ENCODE measurements around the gene GOLGA6A. TPM values are rescaled to one million over a fixed set of nuclear protein-coding genes. Genes with fewer than 3 reads are reported as not detected.

GOLGA6A gene
- total and polyA plus RNA-seq, 2 of the 13 experiments (the other 11 are each of a cell fraction or from before 2014, with no cell fraction given) = 0.04 to 0.22 TPM

Small RNA genes within 50 kb of the gene (small RNA-seq; reads per million reads assigned to genes)
- 0 reads per million in 3 experiments for gene RN7SL429P (ENCODE audit: insufficient read depth in 2 of 3, insufficient read length in 3 of 3, low read depth in 2 of 3, low replicate concordance in 1 of 3)

Other genes starting within 250 kb of the GOLGA6A start
- not detected in 2 replicates for gene TBC1D21, start 209.0 kb downstream of the GOLGA6A start, total RNA-seq (2016; rRNA removed; fragmentation: Illumina TruSeq; extraction: Trizol)
- gene TBC1D21, start 209.0 kb downstream of the GOLGA6A start, polyA plus RNA-seq (2011; rRNA removed) = not detected in 2 replicates
- gene LOXL1, start 156.1 kb downstream of the GOLGA6A start, total RNA-seq (2016; rRNA removed; fragmentation: Illumina TruSeq; extraction: Trizol) = 0.51 TPM in 1 of 2 replicates, not detected in the other
- 0.16 and 1.3 TPM in 2 replicates for gene LOXL1, start 156.1 kb downstream of the GOLGA6A start, polyA plus RNA-seq (2011; rRNA removed)
- gene STOML1, start 90.3 kb downstream of the GOLGA6A start, total RNA-seq (2016; rRNA removed; fragmentation: Illumina TruSeq; extraction: Trizol) = 2.7 and 3.7 TPM in 2 replicates
- gene STOML1, start 90.3 kb downstream of the GOLGA6A start, polyA plus RNA-seq (2011; rRNA removed) = 3.5 TPM in 2 replicates
- 2.9 and 3.9 TPM in 2 replicates for gene PML, start 87.8 kb downstream of the GOLGA6A start, total RNA-seq (2016; rRNA removed; fragmentation: Illumina TruSeq; extraction: Trizol)
- 2.9 and 3.9 TPM in 2 replicates for gene PML, start 87.8 kb downstream of the GOLGA6A start, polyA plus RNA-seq (2011; rRNA removed)
- gene ISLR2, start 48.0 kb upstream of the GOLGA6A start, total RNA-seq (2016; rRNA removed; fragmentation: Illumina TruSeq; extraction: Trizol) = not detected in 2 replicates
- not detected in 2 replicates for gene ISLR2, start 48.0 kb upstream of the GOLGA6A start, polyA plus RNA-seq (2011; rRNA removed)
- gene ISLR, start 91.2 kb upstream of the GOLGA6A start, total RNA-seq (2016; rRNA removed; fragmentation: Illumina TruSeq; extraction: Trizol) = not detected in 2 replicates
- not detected in 2 replicates for gene ISLR, start 91.2 kb upstream of the GOLGA6A start, polyA plus RNA-seq (2011; rRNA removed)
- gene STRA6, start 120.2 kb upstream of the GOLGA6A start, total RNA-seq (2016; rRNA removed; fragmentation: Illumina TruSeq; extraction: Trizol) = 0.81 and 2.1 TPM in 2 replicates
- gene STRA6, start 120.2 kb upstream of the GOLGA6A start, polyA plus RNA-seq (2011; rRNA removed) = 1.6 TPM in 2 replicates
- not detected in 2 replicates for gene CCDC33, start 153.8 kb upstream of the GOLGA6A start, total RNA-seq (2016; rRNA removed; fragmentation: Illumina TruSeq; extraction: Trizol)
- 0.08 and 0.30 TPM in 2 replicates for gene CCDC33, start 153.8 kb upstream of the GOLGA6A start, polyA plus RNA-seq (2011; rRNA removed)

All from HepG2 (cell line).